ENCODE results near the gene VEGFA.

DNA sequence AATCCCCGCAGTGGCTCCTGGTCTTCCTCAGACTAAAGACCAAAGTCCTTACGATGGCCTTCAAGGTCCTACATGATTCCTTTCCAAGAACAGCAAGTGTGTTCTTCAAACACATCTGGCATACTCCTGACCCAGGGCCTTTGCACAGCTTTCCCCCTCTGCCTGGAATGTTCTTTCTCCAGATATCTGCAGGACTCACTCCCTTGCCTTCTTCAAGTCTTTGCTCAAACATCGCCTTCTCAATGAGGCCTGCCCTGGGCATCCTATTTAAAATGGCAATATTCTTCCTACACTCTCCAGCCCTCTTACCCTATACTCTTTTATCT lies 30.2 kb downstream of the VEGFA start:
- TF ChIP-seq, protein P1, sequence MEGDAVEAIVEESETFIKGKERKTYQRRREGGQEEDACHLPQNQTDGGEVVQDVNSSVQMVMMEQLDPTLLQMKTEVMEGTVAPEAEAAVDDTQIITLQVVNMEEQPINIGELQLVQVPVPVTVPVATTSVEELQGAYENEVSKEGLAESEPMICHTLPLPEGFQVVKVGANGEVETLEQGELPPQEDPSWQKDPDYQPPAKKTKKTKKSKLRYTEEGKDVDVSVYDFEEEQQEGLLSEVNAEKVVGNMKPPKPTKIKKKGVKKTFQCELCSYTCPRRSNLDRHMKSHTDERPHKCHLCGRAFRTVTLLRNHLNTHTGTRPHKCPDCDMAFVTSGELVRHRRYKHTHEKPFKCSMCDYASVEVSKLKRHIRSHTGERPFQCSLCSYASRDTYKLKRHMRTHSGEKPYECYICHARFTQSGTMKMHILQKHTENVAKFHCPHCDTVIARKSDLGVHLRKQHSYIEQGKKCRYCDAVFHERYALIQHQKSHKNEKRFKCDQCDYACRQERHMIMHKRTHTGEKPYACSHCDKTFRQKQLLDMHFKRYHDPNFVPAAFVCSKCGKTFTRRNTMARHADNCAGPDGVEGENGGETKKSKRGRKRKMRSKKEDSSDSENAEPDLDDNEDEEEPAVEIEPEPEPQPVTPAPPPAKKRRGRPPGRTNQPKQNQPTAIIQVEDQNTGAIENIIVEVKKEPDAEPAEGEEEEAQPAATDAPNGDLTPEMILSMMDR (IDR thresholded peaks at IDR 0.05), result no peak
- no peak for TF ChIP-seq POLR2A (IDR thresholded peaks at IDR 0.05)
